ENCODE data around the gene LAS1L.

DNA sequence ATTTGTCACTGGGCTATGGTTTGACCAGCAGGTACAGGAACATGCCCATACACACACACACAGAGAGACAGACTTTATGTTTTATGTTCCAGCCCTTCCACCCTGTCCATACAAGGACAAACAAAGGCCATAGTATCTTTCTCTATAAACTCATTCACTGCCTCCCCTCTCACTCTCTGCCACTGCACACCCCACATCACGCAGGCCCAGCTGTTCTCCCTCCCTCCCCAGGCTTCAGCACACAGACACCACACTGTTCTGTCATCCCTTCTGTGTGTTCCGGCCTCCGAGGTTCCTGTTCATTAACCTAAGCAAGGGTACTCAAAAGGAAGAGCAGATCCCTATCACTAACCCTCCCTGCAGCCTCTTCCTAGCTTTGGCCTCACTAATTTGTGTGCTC is 17.8 kb downstream of the LAS1L start:
- TF ChIP-seq, protein P1, sequence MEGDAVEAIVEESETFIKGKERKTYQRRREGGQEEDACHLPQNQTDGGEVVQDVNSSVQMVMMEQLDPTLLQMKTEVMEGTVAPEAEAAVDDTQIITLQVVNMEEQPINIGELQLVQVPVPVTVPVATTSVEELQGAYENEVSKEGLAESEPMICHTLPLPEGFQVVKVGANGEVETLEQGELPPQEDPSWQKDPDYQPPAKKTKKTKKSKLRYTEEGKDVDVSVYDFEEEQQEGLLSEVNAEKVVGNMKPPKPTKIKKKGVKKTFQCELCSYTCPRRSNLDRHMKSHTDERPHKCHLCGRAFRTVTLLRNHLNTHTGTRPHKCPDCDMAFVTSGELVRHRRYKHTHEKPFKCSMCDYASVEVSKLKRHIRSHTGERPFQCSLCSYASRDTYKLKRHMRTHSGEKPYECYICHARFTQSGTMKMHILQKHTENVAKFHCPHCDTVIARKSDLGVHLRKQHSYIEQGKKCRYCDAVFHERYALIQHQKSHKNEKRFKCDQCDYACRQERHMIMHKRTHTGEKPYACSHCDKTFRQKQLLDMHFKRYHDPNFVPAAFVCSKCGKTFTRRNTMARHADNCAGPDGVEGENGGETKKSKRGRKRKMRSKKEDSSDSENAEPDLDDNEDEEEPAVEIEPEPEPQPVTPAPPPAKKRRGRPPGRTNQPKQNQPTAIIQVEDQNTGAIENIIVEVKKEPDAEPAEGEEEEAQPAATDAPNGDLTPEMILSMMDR (conservative IDR thresholded peaks at IDR 0.05; ENCODE audit: low read length) = no peak
- TF ChIP-seq EZH2phosphoT487 (IDR thresholded peaks at IDR 0.05; ENCODE audit: borderline replicate concordance, low read depth, low read length) = no peak

All from OCI-LY7 (cell line).